Heart left ventricle (tissue), 13 donors: ENCODE data around the gene ITGA3.

Experiments used
- CTCF ChIP-seq, 12 donors: fragments of 200-600 bp; sonication (generic) in 4 of 12; IDR thresholded peaks; one replicate each; pipeline versions ENCODE4 v1.5.0 to v1.8.0; 2018 to 2022; ENCODE audit warnings: antibody characterized with exemption in 12 of 12, mild to moderate bottlenecking in 5 of 12
- POLR2A ChIP-seq, 2 donors: fragments of 450-650 bp; IDR thresholded peaks; one replicate each; pipeline ENCODE4 v1.6.1; 2017; ENCODE audit warnings: antibody characterized with exemption in 2 of 2, mild to moderate bottlenecking in 2 of 2, moderate library complexity in 2 of 2
- donor health status: ischemic (EF 13 %, LVEDD 7.1; RV severe dilation, severe dysfunction).
- donor health status: DM: no; HTN: yes; CAD: no.
- donor health status: DM: no; HTN: no; CAD: no.
- donor health status: ischemic (EF 25% LVEDD 6.9; RV normal size, moderate dysfunction).
- donor health status: ischemic (EF 25% LVEDD 5.7; RV mildly dilated, moderate dysfunction).
- donor health status: ischemic (EF 35%, LVEDD 5.7; RV mildly dilated, moderate dysfunction).
- donor health status: nonischemic (EF 11% LVEDD 7.7; RV severe dilation, severe dysfunction).
- donor health status: DM: yes; HTN: yes; CAD: no.
- donor health status: PGD.
- donor health status: ischemic (EF 29% LVEDD 5.4; RV normal size, mild dysfunction).
- donor health status: nonischemic (EF 23%, LVEDD 6.1; RV moderate dilation, normal function).

GRCh38 chr17:50039058-50039457, 16.9 kb upstream of the ITGA3 start:
- TF ChIP-seq CTCF (IDR thresholded peaks at IDR 0.05) = no peak
- no peak for TF ChIP-seq POLR2A (IDR thresholded peaks at IDR 0.05)
